ENCODE data around the gene MCF2L. TPM values are rescaled to one million over a fixed set of nuclear protein-coding genes. Genes with fewer than 3 reads are reported as not detected.

Gene MCF2L
- total RNA-seq, 1 experiment from 2014 or later: 9.5 TPM

- Histone ChIP-seq H3K36me3 (ENCODE audit: insufficient read depth, low read length, poor library complexity, severe bottlenecking) (no peaks in the 10 kb centered on the region), H3K4me1 (ENCODE audit: insufficient read depth, low read length, poor library complexity, severe bottlenecking) (peaks cover 14% of the 10 kb centered on the region), H3K4me3 (ENCODE audit: low read depth, low read length, poor library complexity, severe bottlenecking) (no peak overlapping the region), H3K9me3 (ENCODE audit: low read depth, low read length, poor library complexity, severe bottlenecking) (no peaks in the 10 kb centered on the region), H3K27ac (ENCODE audit: low read depth, low read length, poor library complexity, severe bottlenecking) (no peak overlapping the region), H3K27me3 (replicated peaks; ENCODE audit: insufficient read depth, low read depth, low read length, poor library complexity) (peaks cover 40% of the 10 kb centered on the region)
- POLR2A ChIA-PET (ENCODE audit: low non-redundant PET): no interaction called here
- CTCF ChIA-PET: no interaction called here
- DNase-seq (ENCODE audit: low spot score): no peak
- intact Hi-C loops (cut with micrococcal nuclease; ENCODE audit: unreplicated experiment): no loop called here
- no TSS peak for BruUV-seq (replicated peaks)
- no peak for TF ChIP-seq EZH2 (IDR thresholded peaks at IDR 0.05; ENCODE audit: borderline replicate concordance, low read depth, low read length, poor library complexity, severe bottlenecking)
- TF ChIP-seq, protein P1, sequence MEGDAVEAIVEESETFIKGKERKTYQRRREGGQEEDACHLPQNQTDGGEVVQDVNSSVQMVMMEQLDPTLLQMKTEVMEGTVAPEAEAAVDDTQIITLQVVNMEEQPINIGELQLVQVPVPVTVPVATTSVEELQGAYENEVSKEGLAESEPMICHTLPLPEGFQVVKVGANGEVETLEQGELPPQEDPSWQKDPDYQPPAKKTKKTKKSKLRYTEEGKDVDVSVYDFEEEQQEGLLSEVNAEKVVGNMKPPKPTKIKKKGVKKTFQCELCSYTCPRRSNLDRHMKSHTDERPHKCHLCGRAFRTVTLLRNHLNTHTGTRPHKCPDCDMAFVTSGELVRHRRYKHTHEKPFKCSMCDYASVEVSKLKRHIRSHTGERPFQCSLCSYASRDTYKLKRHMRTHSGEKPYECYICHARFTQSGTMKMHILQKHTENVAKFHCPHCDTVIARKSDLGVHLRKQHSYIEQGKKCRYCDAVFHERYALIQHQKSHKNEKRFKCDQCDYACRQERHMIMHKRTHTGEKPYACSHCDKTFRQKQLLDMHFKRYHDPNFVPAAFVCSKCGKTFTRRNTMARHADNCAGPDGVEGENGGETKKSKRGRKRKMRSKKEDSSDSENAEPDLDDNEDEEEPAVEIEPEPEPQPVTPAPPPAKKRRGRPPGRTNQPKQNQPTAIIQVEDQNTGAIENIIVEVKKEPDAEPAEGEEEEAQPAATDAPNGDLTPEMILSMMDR (conservative IDR thresholded peaks at IDR 0.05; ENCODE audit: low read depth, low read length): no peak
These were observed 58.1 kb downstream of the MCF2L start for GRCh38 chr13:113027095-113027494.

GRCh38 chr13:113027566-113027965 is 58.6 kb downstream of the MCF2L start:
- Histone ChIP-seq H3K27ac (ENCODE audit: low read depth, low read length, poor library complexity, severe bottlenecking) (no peak overlapping the region), H3K9me3 (ENCODE audit: low read depth, low read length, poor library complexity, severe bottlenecking) (no peaks in the 10 kb centered on the region), H3K4me3 (ENCODE audit: low read depth, low read length, poor library complexity, severe bottlenecking) (no peak overlapping the region), H3K27me3 (replicated peaks; ENCODE audit: insufficient read depth, low read depth, low read length, poor library complexity) (peaks cover 39% of the 10 kb centered on the region), H3K36me3 (ENCODE audit: insufficient read depth, low read length, poor library complexity, severe bottlenecking) (no peaks in the 10 kb centered on the region), H3K4me1 (ENCODE audit: insufficient read depth, low read length, poor library complexity, severe bottlenecking) (peaks cover 12% of the 10 kb centered on the region)
- ChIA-PET POLR2A (ENCODE audit: low non-redundant PET) (no interaction called here), CTCF (no interaction called here)
- no TSS peak for BruUV-seq (replicated peaks)
- intact Hi-C loops (cut with micrococcal nuclease; ENCODE audit: unreplicated experiment): no loop called here
- DNase-seq (ENCODE audit: low spot score): no peak
- TF ChIP-seq, protein P1 (conservative IDR thresholded peaks at IDR 0.05; ENCODE audit: low read depth, low read length): no peak

DNA sequence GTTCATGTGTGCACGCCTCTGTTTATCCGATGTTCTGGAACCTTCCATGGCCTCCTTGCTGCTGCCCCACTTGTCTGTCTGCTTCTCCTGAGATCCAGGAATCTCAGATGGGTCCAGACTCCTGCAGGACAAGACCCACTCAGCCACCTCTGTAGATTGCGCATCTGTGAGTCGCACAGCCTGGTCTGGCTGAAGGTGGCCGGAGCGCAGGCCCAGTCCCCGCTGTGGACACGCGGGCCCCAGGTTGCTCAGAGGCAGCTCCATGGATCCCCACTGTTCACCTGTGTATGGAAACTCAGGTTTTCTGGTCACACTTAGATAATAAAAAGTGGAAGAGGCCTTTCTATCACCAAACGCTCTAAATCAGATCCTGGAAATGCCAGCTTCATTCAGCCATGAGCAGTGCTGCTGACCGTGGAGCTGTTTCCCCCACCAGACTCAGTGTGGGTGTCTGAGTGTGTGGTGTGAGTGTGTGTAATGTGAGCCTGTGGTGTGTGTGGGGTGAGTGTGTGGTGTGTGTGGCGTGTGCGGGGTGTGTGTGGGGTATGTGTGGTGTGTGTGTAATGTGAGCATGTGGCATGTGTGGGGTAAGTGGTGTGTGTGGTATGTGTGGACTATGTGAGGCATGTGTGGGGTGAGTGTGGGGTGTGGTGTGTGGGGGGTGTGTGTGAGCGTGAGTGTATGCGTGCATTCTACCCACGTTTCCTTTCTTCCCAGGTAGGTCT is 59.5 kb downstream of the MCF2L start:
- Histone ChIP-seq H3K4me1 (ENCODE audit: insufficient read depth, low read length, poor library complexity, severe bottlenecking) (peaks cover 3% of the 10 kb centered on the region), H3K4me3 (ENCODE audit: low read depth, low read length, poor library complexity, severe bottlenecking) (no peak overlapping the region), H3K27ac (ENCODE audit: low read depth, low read length, poor library complexity, severe bottlenecking) (no peak overlapping the region), H3K36me3 (ENCODE audit: insufficient read depth, low read length, poor library complexity, severe bottlenecking) (no peaks in the 10 kb centered on the region), H3K27me3 (replicated peaks; ENCODE audit: insufficient read depth, low read depth, low read length, poor library complexity) (peaks cover 29% of the 10 kb centered on the region), H3K9me3 (ENCODE audit: low read depth, low read length, poor library complexity, severe bottlenecking) (no peaks in the 10 kb centered on the region)
- no TSS peak for BruUV-seq (replicated peaks)
- intact Hi-C loops (cut with micrococcal nuclease; ENCODE audit: unreplicated experiment): loop anchor here (1.0 kb wide), 1 partner anchor 86 kb away; no protein-coding TSS in a partner anchor
- ChIA-PET POLR2A (ENCODE audit: low non-redundant PET) (no interaction called here), CTCF (no interaction called here)
- TF ChIP-seq, protein P1 (conservative IDR thresholded peaks at IDR 0.05; ENCODE audit: low read depth, low read length): no peak
- no peak for DNase-seq (ENCODE audit: low spot score)
